Stimulated activated CD8-positive, alpha-beta memory T cell treated with anti-CD3 and anti-CD28 coated beads, Interleukin-12 subunit alpha, Interleukin-12 subunit beta, amount 100 ng/mL, for 24 hours (primary cell): ENCODE data around the gene C6orf89.
A peak's percentile ranks its signal among the peaks of the same experiment; 100 is the strongest.

Experiments used
- DNase-seq: peaks from one replicate; pipeline ENCODE4 v3.0.0-alpha.2; 2020; ENCODE audit errors: extremely low read depth

C6orf89 gene

GRCh38 chr6:36852481-36853147 is 33.1 kb upstream of the C6orf89 start:
- no peak for DNase-seq

- no peak for DNase-seq
Observed at GRCh38 chr6:36853325-36853724, 32.4 kb upstream of the C6orf89 start.

GRCh38 chr6:36855750-36856149 is 30.0 kb upstream of the C6orf89 start:
- no peak for DNase-seq

- no peak for DNase-seq
Observed at GRCh38 chr6:36856277-36856676, 29.5 kb upstream of the C6orf89 start.

GRCh38 chr6:36857325-36857724 is 28.4 kb upstream of the C6orf89 start:
- no peak for DNase-seq

- DNase-seq = no peak
Observed at GRCh38 chr6:36858407-36858981, 27.3 kb upstream of the C6orf89 start.

- no peak for DNase-seq
Observed at GRCh38 chr6:36860126-36860525, 25.6 kb upstream of the C6orf89 start.

GRCh38 chr6:36862164-36862847 is 23.4 kb upstream of the C6orf89 start:
- DNase-seq = no peak

GRCh38 chr6:36862848-36863382 is 22.8 kb upstream of the C6orf89 start:
- DNase-seq = no peak

GRCh38 chr6:36863670-36864540 is 21.8 kb upstream of the C6orf89 start:
- no peak for DNase-seq

- no peak for DNase-seq
Observed at GRCh38 chr6:36865835-36866234, 19.9 kb upstream of the C6orf89 start.

GRCh38 chr6:36867471-36868224 is 18.1 kb upstream of the C6orf89 start:
- DNase-seq = no peak

- no peak for DNase-seq
Observed at GRCh38 chr6:36871686-36872085, 14.1 kb upstream of the C6orf89 start.

- no peak for DNase-seq
Observed at GRCh38 chr6:36873115-36873514, 12.6 kb upstream of the C6orf89 start.

GRCh38 chr6:36873612-36874442 is 11.9 kb upstream of the C6orf89 start:
- DNase-seq = no peak

GRCh38 chr6:36874443-36875249 is 11.1 kb upstream of the C6orf89 start, which contains the start of gene PPIL1:
Gene PPIL1, minus strand, starts transcription at chr6:36874803. Its CDS starts 31 bp downstream, at chr6:36874772.
- peak; percentile 49 for DNase-seq

GRCh38 chr6:36875250-36875633 is 10.5 kb upstream of the C6orf89 start:
- no peak for DNase-seq

- no peak for DNase-seq
Observed at GRCh38 chr6:36884610-36885009, 1.1 kb upstream of the C6orf89 start.

GRCh38 chr6:36886950-36887618 is 1.3 kb downstream of the C6orf89 start:
- no peak for DNase-seq
